ENCODE data around the gene ASCC1. TPM values are rescaled to one million over a fixed set of nuclear protein-coding genes. Genes with fewer than 3 reads are reported as not detected.

The ASCC1 gene
- total and polyA plus RNA-seq, 4 experiments from 2014 or later = 14.3 to 24.9 (median 18.6) TPM

DNA sequence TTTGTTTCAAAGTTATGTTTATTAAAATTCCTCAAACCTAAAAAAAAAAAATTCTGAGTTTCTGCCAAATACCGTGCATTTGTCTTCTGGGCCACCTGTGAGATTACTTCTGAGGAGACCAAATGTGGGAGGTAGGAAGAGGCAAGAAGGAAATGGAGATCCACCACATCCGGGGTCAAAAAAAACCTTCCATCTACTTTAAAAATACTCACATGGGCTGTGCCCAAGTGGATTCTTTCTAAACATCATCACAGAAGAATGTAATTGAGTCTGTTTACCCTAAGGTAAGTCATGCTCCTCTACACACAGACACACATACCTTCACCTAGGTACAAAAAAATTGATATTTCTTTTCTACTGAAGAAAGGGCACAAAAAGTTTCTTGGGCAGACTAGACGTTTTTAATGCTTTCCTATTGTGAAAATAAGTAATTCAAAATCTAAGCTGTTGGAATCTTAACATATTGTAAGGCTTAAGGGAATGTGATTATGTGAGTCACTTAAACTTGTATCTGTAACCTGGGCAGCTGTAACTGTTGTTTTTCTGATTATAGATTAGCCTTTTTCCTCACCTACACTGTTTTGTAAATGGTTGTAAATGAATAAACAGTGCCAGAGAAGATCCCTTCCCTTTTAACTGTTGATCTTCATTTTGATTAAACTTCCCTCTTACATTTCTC, 108.6 kb downstream of the ASCC1 start:
- Mint-ChIP-seq H3K4me1 (peaks cover 61 to 91% (median 80%) of the 10 kb centered on the region in 4 donors), H3K9me3 (no peaks in the 10 kb centered on the region), H3K27ac (peak overlapping the region; percentile 81 to 97 (median 90)), H3K4me3 (peak overlapping the region; percentile 61 to 87 (median 81)), H3K27me3 (no peaks in the 10 kb centered on the region), H3K36me3 (peaks cover 4 to 9% of the 10 kb centered on the region in 2 donors)
- Histone ChIP-seq H3K27me3 (ENCODE audit: insufficient read depth, low read length) (no peaks in the 10 kb centered on the region), H3K36me3 (ENCODE audit: insufficient read depth, low read length) (no peaks in the 10 kb centered on the region), H3K4me3 (ENCODE audit: low read length in 2 of 2) (peak overlapping the region in 1 of 2 donors; percentile 16), H3K27ac (ENCODE audit: low read depth, low read length) (peak overlapping the region; percentile 53), H3K9me3 (ENCODE audit: control insufficient read depth in 1 of 2, low read length in 2 of 2) (no peaks in the 10 kb centered on the region), H3K4me1 (ENCODE audit: insufficient read depth, low read length) (peaks cover 78% of the 10 kb centered on the region)
- intact Hi-C loops (cut with micrococcal nuclease) = loop anchor here (1.0 to 2.0 kb wide), 2 partner anchors 17 to 18 kb away; no protein-coding TSS in a partner anchor
- CTCF ChIA-PET (ENCODE audit: partially characterized antibody) = interaction anchor here (1.0 to 2.3 kb wide), 8 partner anchors 18 to 230 kb away, joined by 3 to 14 read pairs (median 5); partner anchors contain the start of gene SPOCK2
- DNase-seq = peak; percentile 62 to 72 (median 71)
- POLR2A ChIA-PET (ENCODE audit: partially characterized antibody) = interaction anchor here (0.7 to 6.3 kb wide), 15 partner anchors 10 to 228 kb away, joined by 3 to 230 read pairs (median 5); partner anchors contain the start of genes ANAPC16, ASCC1 and SPOCK2

DNA sequence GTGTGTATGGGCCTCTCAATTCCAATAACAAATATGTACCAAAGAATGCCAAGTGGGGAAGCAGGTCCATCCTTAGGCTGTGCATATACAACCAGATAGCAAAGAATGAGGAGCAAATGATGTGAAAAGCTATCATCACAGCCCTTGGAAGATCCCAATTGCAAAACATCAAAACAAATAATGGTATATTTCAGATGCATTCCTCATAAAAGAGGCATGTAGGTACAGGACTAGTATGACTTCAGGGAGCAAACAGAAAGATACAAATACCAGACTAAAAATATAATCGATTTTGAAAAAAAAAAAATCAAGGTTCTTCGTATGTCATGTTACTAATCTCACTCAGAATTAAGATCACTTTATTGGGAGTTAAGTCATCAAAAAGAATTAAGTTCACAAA, 109.2 kb downstream of the ASCC1 start:
- Mint-ChIP-seq H3K4me3 (peak overlapping the region; percentile 61 to 87 (median 81)), H3K9me3 (no peaks in the 10 kb centered on the region), H3K27me3 (no peaks in the 10 kb centered on the region), H3K4me1 (peaks cover 60 to 92% (median 80%) of the 10 kb centered on the region in 4 donors), H3K27ac (peak overlapping the region; percentile 81 to 97 (median 90)), H3K36me3 (peaks cover 6 to 11% of the 10 kb centered on the region in 2 donors)
- no peaks in the 10 kb centered on the region for H3K36me3 ChIP-seq (ENCODE audit: insufficient read depth, low read length)
- ChIA-PET CTCF (ENCODE audit: partially characterized antibody) (interaction anchor here (0.7 to 2.3 kb wide), 8 partner anchors 17 to 231 kb away, joined by 3 to 14 read pairs (median 4); partner anchors contain the start of gene SPOCK2), POLR2A (ENCODE audit: partially characterized antibody) (interaction anchor here (0.8 to 6.3 kb wide), 10 partner anchors 10 to 213 kb away, joined by 3 to 230 read pairs (median 4); partner anchors contain the start of genes ANAPC16, ASCC1 and SPOCK2)
- peak overlapping the region; percentile 53 for H3K27ac ChIP-seq (ENCODE audit: low read depth, low read length)
- no peak for DNase-seq
- H3K9me3 ChIP-seq (ENCODE audit: control insufficient read depth in 1 of 2, low read length in 2 of 2) = no peaks in the 10 kb centered on the region
- peak overlapping the region in 1 of 2 donors; percentile 16 for H3K4me3 ChIP-seq (ENCODE audit: low read length in 2 of 2)
- no peaks in the 10 kb centered on the region for H3K27me3 ChIP-seq (ENCODE audit: insufficient read depth, low read length)
- H3K4me1 ChIP-seq (ENCODE audit: insufficient read depth, low read length) = peaks cover 78% of the 10 kb centered on the region
- intact Hi-C loops (cut with micrococcal nuclease) = loop anchor here (1.0 kb wide), 1 partner anchor 18 kb away; no protein-coding TSS in a partner anchor

GRCh38 chr10:72106154-72106849, 109.8 kb downstream of the ASCC1 start:
- peaks cover 11 to 17% of the 10 kb centered on the region in 2 donors for H3K36me3 Mint-ChIP-seq
- H3K4me1 ChIP-seq (ENCODE audit: insufficient read depth, low read length) = peaks cover 78% of the 10 kb centered on the region

GRCh38 chr10:72105710-72106109, 110.4 kb downstream of the ASCC1 start:
- Histone ChIP-seq H3K9me3 (ENCODE audit: control insufficient read depth in 1 of 2, low read length in 2 of 2) (no peaks in the 10 kb centered on the region), H3K4me1 (ENCODE audit: insufficient read depth, low read length) (peaks cover 73% of the 10 kb centered on the region), H3K36me3 (ENCODE audit: insufficient read depth, low read length) (peaks cover 5% of the 10 kb centered on the region), H3K27ac (ENCODE audit: low read depth, low read length) (no peak overlapping the region), H3K4me3 (ENCODE audit: low read length in 2 of 2) (no peak overlapping the region), H3K27me3 (ENCODE audit: insufficient read depth, low read length) (no peaks in the 10 kb centered on the region)
- intact Hi-C loops (cut with micrococcal nuclease) = no loop called here
- peaks cover 14 to 22% of the 10 kb centered on the region in 2 donors for H3K36me3 Mint-ChIP-seq
- peak overlapping the region in 5 of 8 donors; percentile 10 to 69 (median 55) for H3K4me3 Mint-ChIP-seq
- H3K9me3 Mint-ChIP-seq = no peaks in the 10 kb centered on the region
- H3K27ac Mint-ChIP-seq = peak overlapping the region; percentile 75 to 92 (median 88)
- CTCF ChIA-PET (ENCODE audit: partially characterized antibody) = interaction anchor here (1.4 kb wide), 1 partner anchor 20 kb away, joined by 4 read pairs; no protein-coding TSS in a partner anchor
- no peaks in the 10 kb centered on the region for H3K27me3 Mint-ChIP-seq
- peaks cover 67 to 98% (median 84%) of the 10 kb centered on the region in 4 donors for H3K4me1 Mint-ChIP-seq
- POLR2A ChIA-PET (ENCODE audit: partially characterized antibody) = interaction anchor here (0.6 to 6.3 kb wide), 5 partner anchors 16 to 191 kb away, joined by 3 to 230 read pairs (median 4); partner anchors contain the start of gene SPOCK2
- no peak for DNase-seq

More at GRCh38 chr10:72106154-72106849, 109.8 kb downstream of the ASCC1 start:
- DNase-seq = no peak
- Histone ChIP-seq H3K9me3 (ENCODE audit: control insufficient read depth in 1 of 2, low read length in 2 of 2) (no peaks in the 10 kb centered on the region), H3K27ac (ENCODE audit: low read depth, low read length) (peak overlapping the region; percentile 53), H3K36me3 (ENCODE audit: insufficient read depth, low read length) (peaks cover 3% of the 10 kb centered on the region), H3K4me3 (ENCODE audit: low read length in 2 of 2) (peak overlapping the region in 1 of 2 donors; percentile 6), H3K27me3 (ENCODE audit: insufficient read depth, low read length) (no peaks in the 10 kb centered on the region)
- POLR2A ChIA-PET (ENCODE audit: partially characterized antibody) = interaction anchor here (0.6 to 6.3 kb wide), 10 partner anchors 9 to 213 kb away, joined by 3 to 230 read pairs (median 4); partner anchors contain the start of genes ANAPC16, ASCC1 and SPOCK2
- peak overlapping the region; percentile 81 to 97 (median 90) for H3K27ac Mint-ChIP-seq
- peaks cover 65 to 98% (median 85%) of the 10 kb centered on the region in 4 donors for H3K4me1 Mint-ChIP-seq
- intact Hi-C loops (cut with micrococcal nuclease) = no loop called here
- no peaks in the 10 kb centered on the region for H3K9me3 Mint-ChIP-seq
- CTCF ChIA-PET (ENCODE audit: partially characterized antibody) = interaction anchor here (0.7 to 1.4 kb wide), 7 partner anchors 17 to 231 kb away, joined by 3 to 5 read pairs (median 4); partner anchors contain the start of gene SPOCK2
- no peaks in the 10 kb centered on the region for H3K27me3 Mint-ChIP-seq
- H3K4me3 Mint-ChIP-seq = peak overlapping the region in 6 of 8 donors; percentile 77 to 87 (median 82)

- POLR2A ChIA-PET (ENCODE audit: partially characterized antibody) = interaction anchor here (4.5 to 6.3 kb wide), 2 partner anchors 16 to 26 kb away, joined by 17 to 230 read pairs; partner anchors contain the start of gene SPOCK2
- Histone ChIP-seq H3K9me3 (ENCODE audit: control insufficient read depth in 1 of 2, low read length in 2 of 2) (no peaks in the 10 kb centered on the region), H3K27ac (ENCODE audit: low read depth, low read length) (no peak overlapping the region)
These were observed 111.0 kb downstream of the ASCC1 start for GRCh38 chr10:72105098-72105475.

DNA sequence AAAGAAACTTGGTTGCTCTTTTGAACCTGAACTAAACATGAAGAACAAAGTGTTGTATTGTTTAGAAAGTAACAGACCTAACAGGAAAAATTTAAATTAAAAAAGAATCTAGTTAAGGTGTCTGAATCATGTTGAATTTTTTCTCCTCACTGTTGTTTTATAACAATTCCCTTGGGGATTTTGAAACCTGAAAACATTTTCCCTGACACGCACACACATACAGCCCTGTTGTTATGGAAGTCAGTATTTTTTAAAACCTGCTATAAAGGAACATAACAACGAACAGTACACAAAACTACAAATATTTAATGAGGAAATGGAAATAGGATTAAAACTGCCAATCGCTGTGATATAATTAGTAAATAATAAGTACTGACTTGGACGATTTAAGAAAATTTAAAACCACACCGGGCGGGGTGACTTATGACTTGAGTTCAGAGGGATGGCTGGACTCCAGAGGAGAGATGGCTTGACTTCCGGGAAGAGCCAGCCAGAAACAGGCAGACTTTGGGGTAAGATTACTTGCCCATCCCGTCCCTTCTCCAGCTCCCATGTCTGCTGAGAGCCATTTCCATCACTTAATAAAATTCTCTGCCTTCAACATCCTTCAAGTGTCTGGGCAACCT, 111.5 kb downstream of the ASCC1 start:
- Histone ChIP-seq H3K4me1 (ENCODE audit: insufficient read depth, low read length) (peaks cover 62% of the 10 kb centered on the region), H3K36me3 (ENCODE audit: insufficient read depth, low read length) (peaks cover 5% of the 10 kb centered on the region), H3K27ac (ENCODE audit: low read depth, low read length) (no peak overlapping the region), H3K27me3 (ENCODE audit: insufficient read depth, low read length) (no peaks in the 10 kb centered on the region), H3K4me3 (ENCODE audit: low read length in 2 of 2) (no peak overlapping the region), H3K9me3 (ENCODE audit: control insufficient read depth in 1 of 2, low read length in 2 of 2) (no peaks in the 10 kb centered on the region)
- intact Hi-C loops (cut with micrococcal nuclease) = no loop called here
- peak overlapping the region in 6 of 7 donors; percentile 65 to 92 (median 86) for H3K27ac Mint-ChIP-seq
- peaks cover 18 to 24% of the 10 kb centered on the region in 2 donors for H3K36me3 Mint-ChIP-seq
- CTCF ChIA-PET (ENCODE audit: partially characterized antibody) = interaction anchor here (1.9 kb wide), 1 partner anchor 15 kb away, joined by 8 read pairs; no protein-coding TSS in a partner anchor
- H3K27me3 Mint-ChIP-seq = no peaks in the 10 kb centered on the region
- peaks cover 60 to 89% (median 74%) of the 10 kb centered on the region in 4 donors for H3K4me1 Mint-ChIP-seq
- no peak for DNase-seq
- POLR2A ChIA-PET (ENCODE audit: partially characterized antibody) = interaction anchor here (1.0 to 6.3 kb wide), 3 partner anchors 15 to 25 kb away, joined by 3 to 230 read pairs (median 17); partner anchors contain the start of gene SPOCK2
- no peaks in the 10 kb centered on the region for H3K9me3 Mint-ChIP-seq
- no peak overlapping the region for H3K4me3 Mint-ChIP-seq

More at GRCh38 chr10:72105098-72105475, 111.0 kb downstream of the ASCC1 start:
- intact Hi-C loops (cut with micrococcal nuclease) = no loop called here
- Histone ChIP-seq H3K27me3 (ENCODE audit: insufficient read depth, low read length) (no peaks in the 10 kb centered on the region), H3K36me3 (ENCODE audit: insufficient read depth, low read length) (peaks cover 5% of the 10 kb centered on the region), H3K4me1 (ENCODE audit: insufficient read depth, low read length) (peaks cover 67% of the 10 kb centered on the region), H3K4me3 (ENCODE audit: low read length in 2 of 2) (no peak overlapping the region)
- CTCF ChIA-PET (ENCODE audit: partially characterized antibody) = no interaction called here
- Mint-ChIP-seq H3K4me3 (peak overlapping the region in 3 of 8 donors; percentile 12 to 34 (median 29)), H3K27me3 (no peaks in the 10 kb centered on the region), H3K36me3 (peaks cover 16 to 24% of the 10 kb centered on the region in 2 donors), H3K27ac (peak overlapping the region in 6 of 7 donors; percentile 65 to 92 (median 89)), H3K4me1 (peaks cover 64 to 94% (median 79%) of the 10 kb centered on the region in 4 donors), H3K9me3 (no peaks in the 10 kb centered on the region)
- DNase-seq = no peak

All from CD4-positive, alpha-beta memory T cell (primary cell).